Measurements from ENCODE around the gene S100G.

DNA sequence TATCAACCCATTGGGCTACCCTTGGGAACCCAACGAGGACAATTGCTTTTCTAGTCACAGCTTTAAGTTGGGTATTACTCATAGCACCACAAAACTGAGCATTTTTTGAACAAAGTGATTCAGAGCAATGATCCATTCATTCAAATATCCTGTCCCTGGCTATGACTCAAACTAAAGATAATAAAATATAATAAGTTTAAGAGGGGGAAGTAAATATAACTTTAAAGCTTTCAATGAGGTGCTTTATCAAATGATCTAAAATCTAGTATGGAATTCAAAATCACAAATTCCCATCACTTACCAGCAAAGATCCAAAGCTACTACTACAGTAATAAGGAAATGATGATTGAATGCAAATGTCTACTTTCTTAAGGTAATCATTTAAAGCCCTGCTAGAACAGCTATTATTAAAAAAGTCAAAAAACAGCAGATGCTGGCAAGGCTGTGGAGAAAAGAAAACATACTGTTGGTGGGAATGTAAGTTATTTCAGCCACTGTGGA lies 39.8 kb upstream of the S100G start:
- TF ChIP-seq, protein P1, sequence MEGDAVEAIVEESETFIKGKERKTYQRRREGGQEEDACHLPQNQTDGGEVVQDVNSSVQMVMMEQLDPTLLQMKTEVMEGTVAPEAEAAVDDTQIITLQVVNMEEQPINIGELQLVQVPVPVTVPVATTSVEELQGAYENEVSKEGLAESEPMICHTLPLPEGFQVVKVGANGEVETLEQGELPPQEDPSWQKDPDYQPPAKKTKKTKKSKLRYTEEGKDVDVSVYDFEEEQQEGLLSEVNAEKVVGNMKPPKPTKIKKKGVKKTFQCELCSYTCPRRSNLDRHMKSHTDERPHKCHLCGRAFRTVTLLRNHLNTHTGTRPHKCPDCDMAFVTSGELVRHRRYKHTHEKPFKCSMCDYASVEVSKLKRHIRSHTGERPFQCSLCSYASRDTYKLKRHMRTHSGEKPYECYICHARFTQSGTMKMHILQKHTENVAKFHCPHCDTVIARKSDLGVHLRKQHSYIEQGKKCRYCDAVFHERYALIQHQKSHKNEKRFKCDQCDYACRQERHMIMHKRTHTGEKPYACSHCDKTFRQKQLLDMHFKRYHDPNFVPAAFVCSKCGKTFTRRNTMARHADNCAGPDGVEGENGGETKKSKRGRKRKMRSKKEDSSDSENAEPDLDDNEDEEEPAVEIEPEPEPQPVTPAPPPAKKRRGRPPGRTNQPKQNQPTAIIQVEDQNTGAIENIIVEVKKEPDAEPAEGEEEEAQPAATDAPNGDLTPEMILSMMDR (conservative IDR thresholded peaks at IDR 0.05), result no peak
- TF ChIP-seq ZFX (IDR thresholded peaks at IDR 0.05), result no peak
